GM12801 (cell line): ENCODE results near the gene BMP6.

Experiments used
- TF ChIP-seq, protein P1 (sequence below): IDR thresholded peaks from one replicate; pipeline ENCODE4 v1.5.1; 2011; ENCODE audit warnings: control low read depth; ENCODE audit not compliant: insufficient read length; ENCODE audit errors: extremely low read depth

Gene BMP6

DNA sequence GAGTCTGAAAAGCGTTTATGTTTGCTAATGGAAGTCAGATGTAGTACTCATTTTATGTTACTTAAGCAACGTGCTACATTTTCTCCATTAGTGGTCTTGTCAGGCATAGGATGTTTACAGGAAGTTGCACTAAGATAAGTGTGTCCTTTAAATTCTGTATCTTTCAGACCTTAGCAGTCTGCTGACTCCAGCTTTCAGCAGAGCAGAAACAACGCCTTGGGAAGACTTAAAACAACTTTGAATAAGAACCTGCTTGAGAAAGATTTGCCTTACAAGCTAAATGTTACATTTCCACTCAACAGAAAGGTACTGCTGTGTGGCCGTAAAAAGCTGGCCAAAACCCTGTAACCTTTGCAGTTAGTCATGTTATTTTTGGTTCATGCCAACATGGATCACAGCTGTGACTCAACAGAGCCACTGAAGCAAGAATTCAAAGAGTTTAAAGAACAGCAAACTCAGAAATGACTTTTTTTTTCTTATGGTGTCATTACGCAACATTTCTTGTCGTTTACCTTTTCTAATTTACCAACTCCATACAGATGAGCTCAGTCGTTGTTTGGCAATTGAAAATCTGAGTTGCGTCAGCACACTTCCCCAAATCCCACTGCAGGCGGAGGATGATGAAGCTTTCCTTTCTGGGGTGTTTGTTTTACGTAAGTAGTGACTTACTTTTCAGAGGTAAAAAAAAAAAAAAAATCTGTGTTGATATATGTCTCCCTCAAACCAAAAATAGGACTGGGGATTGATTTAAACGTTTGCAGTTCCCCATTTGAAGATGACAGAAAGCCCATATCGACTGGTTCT, 27.9 kb upstream of the BMP6 start:
- TF ChIP-seq, protein P1, sequence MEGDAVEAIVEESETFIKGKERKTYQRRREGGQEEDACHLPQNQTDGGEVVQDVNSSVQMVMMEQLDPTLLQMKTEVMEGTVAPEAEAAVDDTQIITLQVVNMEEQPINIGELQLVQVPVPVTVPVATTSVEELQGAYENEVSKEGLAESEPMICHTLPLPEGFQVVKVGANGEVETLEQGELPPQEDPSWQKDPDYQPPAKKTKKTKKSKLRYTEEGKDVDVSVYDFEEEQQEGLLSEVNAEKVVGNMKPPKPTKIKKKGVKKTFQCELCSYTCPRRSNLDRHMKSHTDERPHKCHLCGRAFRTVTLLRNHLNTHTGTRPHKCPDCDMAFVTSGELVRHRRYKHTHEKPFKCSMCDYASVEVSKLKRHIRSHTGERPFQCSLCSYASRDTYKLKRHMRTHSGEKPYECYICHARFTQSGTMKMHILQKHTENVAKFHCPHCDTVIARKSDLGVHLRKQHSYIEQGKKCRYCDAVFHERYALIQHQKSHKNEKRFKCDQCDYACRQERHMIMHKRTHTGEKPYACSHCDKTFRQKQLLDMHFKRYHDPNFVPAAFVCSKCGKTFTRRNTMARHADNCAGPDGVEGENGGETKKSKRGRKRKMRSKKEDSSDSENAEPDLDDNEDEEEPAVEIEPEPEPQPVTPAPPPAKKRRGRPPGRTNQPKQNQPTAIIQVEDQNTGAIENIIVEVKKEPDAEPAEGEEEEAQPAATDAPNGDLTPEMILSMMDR: no peak

DNA sequence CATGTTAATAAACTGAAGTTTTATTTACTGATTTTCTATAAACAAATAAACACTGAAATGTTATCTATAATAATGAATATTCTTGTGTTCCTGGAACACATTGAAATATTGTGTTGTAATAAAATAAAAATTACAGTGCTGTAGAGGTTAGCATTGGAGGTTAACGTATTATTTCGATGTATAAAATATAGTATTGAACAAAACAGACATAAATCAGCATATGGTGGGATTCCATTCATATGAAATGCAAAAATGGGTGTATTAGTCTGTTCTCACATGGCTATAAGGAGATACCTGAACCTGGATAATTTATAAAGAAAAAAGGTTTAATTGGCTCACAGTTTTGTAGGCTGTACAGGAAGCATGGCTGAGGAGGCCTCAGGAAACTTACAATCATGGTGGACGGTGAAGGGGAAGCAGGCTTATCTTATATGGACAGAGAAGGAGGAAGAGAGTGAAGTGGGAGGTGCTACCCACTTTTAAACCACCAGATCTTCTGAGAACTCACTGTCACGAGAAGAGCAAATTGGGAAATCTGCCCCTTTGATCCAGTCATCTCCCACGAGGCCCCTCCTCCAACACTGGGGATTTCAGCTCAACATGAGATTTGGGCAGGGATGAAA, 24.6 kb upstream of the BMP6 start:
- TF ChIP-seq, protein P1: no peak

DNA sequence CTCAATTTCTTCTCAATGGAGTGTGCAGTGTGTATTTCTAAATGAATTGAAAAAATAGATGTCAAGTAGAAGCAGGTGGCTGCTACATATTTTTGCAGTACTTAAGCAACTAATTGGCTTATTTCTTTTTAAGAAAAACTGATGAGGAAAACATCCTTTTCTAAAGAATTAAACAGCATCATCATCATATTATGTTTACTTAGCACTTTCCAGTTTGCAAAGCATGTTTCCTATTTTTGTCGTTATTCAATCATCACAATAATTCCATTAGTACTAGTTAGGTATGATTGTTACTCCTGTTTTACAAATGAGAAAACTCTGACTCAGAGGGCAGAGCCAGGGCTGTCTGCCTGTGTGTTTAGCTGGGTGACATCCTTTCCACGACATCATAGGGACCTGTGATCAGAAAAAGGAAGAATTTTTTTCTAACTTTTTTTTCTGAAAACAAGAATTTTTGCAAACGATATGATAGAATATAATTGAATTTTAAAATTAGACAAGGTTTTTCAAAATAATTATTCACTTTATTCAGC, 22.7 kb upstream of the BMP6 start:
- TF ChIP-seq, protein P1: no peak

DNA sequence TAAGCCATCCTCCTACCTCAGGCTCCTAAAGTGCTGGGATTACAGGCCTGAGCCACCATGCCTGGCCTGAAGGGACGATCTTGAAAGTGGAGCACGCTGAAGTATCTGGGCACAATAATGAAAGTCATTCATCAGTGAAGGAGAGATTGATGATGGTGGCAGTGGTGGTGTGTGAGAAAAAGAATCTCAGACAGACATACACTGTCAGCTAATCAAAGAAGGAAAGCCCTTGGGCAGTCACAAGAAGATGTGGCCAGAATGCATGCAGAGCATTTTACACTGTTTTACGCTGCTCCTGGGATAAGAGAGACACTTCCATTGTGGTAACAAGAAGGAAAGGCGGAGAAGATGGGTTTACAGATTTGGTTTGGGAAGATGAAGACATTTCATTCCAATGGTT, 20.4 kb upstream of the BMP6 start:
- TF ChIP-seq, protein P1: no peak

DNA sequence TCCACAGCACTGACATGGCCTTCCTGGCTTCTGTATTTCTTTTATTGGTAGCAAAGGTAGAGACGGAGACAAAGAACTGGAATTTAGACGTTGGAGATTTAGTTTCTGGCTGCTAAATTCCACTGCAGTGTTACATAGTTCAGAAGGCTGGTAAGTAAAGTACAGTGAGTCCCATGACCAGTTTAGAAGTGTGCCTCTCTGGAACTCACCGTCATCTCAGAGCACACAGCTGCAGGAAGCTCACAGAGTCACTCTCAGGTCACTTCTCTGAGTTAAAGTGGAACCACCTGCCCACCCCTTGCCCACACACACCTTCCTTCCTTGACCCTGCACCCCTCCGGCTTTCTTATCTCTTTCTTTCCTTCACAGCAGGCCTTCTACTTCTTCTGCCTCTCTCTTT, 19.6 kb upstream of the BMP6 start:
- TF ChIP-seq, protein P1: no peak

DNA sequence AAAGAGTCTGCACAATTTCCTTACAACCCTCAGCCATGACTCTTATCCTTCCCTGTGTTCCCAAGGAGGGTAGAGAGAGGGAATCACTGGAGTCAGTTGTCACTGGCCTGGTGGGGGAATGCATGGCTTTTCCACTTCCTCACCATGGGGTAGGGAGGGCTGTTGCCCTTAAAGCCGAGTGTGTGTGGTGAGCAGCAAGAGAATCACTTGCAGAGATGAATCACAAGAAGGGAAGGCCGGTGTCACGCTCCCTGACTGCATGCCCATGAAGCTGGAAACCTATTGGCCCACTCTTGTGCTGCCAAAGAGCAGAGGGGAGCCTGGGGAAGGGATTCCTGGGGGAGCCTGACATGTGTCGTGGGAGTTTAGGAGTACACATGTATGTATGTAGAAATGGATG, 18.1 kb upstream of the BMP6 start:
- TF ChIP-seq, protein P1: no peak

DNA sequence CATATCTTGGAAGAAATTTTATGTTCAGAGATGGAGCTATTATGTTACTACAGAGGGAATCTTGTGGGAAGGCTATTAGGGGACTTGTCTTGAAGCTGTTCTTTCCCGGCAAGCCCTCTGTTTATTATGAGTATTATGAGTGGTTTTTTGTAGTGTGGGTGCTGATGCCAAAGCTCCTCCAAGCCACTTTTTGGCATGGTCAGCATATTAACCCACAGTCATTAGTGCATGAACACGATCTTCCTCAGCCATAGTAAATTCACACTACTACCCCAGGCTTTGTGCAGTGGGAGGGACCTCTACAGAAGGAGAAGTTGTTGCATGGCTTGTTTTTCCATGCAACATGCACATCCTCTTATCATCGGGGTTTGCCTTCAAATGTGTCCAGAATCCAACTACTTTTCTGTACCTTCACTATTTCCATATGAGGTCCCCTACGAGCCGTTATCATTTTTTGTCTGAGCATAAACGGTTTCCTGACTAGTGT, 6.5 kb upstream of the BMP6 start:
- TF ChIP-seq, protein P1: no peak
